RWPE1 (cell line): Measurements from ENCODE around the gene APOC4.

Experiments used
- CTCF ChIA-PET: fragments of 350-600 bp; sonication (Branson Sonifier 250); formaldehyde crosslinking; extraction: SDS; loops from one replicate; lab custom pipeline; 2021; lab: Yijun Ruan, JAX
- POLR2A ChIA-PET: fragments of 400-600 bp; formaldehyde crosslinking; extraction: SDS; loops from one replicate; lab custom pipeline; 2020; ENCODE audit warnings: antibody characterized with exemption; ENCODE audit not compliant: low non-redundant PET; lab: Yijun Ruan, JAX
- DNase-seq: peaks from one replicate; pipeline ENCODE4 v3.0.0; 2012; ENCODE audit warnings: low spot score
- H3K27ac ChIP-seq: fragments of 450-650 bp; 2 replicates; pipeline ENCODE4 v1.5.1; 2017
- CTCF ChIP-seq: fragments of 450-650 bp; conservative IDR thresholded peaks from 2 replicates; pipeline ENCODE4 v1.5.1; 2017; ENCODE audit warnings: low read depth, mild to moderate bottlenecking

APOC4 gene

DNA sequence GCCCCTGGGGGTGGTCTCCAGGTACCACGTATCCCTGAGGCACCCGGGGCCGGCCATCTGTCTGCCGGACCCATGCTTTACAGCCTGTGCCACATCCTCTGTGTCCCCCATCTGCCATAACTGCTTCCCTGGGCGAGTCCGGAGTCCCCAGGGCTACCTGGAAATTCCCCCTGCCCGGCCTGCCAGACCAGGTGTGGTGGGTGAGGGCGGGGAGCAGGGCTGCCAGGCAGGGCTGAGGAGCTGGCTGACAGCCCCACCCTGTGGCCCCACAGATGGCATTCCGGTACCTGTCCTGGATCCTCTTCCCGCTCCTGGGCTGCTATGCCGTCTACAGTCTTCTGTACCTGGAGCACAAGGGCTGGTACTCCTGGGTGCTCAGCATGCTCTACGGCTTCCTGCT is 48.9 kb downstream of the APOC4 start:
- TF ChIP-seq CTCF = no peak
- peak overlapping the region; percentile 21; the same call in 1 of the 2 replicates for H3K27ac ChIP-seq
- ChIA-PET POLR2A (no interaction called here), CTCF (no interaction called here)
- no peak for DNase-seq

- no peak for DNase-seq
- no peak overlapping the region for H3K27ac ChIP-seq
- CTCF ChIA-PET = no interaction called here
- TF ChIP-seq CTCF = no peak
- POLR2A ChIA-PET = interaction anchor here (1.0 kb wide), 1 partner anchor 9 kb away, joined by 3 read pairs; no protein-coding TSS in a partner anchor
Observed at GRCh38 chr19:44992336-44993163, 50.5 kb downstream of the APOC4 start.

GRCh38 chr19:44993526-44993925 is 51.5 kb downstream of the APOC4 start:
- no peak for TF ChIP-seq CTCF
- DNase-seq = no peak
- ChIA-PET CTCF (no interaction called here), POLR2A (interaction anchor here (1.0 kb wide), 1 partner anchor 8 kb away, joined by 3 read pairs; no protein-coding TSS in a partner anchor)
- peak overlapping the region; percentile 28 for H3K27ac ChIP-seq

DNA sequence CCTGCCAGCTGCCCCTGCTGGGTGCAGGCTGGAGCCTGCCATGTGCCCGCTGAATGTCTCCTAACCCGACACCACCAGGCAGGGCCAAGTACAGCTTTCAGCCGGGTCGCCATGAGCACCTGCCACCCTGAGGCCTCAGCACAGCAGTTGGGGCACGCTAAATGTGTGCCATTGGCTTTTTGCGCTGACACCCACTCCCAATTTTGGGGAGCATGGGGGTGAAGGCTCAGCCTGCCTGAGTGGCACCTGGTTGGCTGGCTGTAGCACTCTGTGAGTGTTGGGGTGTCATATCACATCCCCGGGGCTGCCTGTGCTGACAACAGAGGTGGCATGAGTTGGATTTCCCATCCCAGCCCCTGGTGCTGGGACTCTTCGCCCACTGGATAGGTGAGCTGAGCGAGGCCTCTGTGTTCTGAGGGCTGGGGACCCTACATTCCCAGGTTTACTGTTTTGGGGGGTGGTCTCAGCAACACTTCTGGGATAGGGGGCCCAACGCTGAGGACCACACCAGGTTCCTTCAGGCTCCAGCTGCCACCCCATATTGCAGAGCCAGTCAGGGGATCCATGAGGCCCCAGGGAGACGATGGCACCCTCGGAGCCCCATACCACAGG is 52.0 kb downstream of the APOC4 start:
- H3K27ac ChIP-seq = peak overlapping the region; percentile 28
- ChIA-PET CTCF (no interaction called here), POLR2A (no interaction called here)
- DNase-seq = no peak
- TF ChIP-seq CTCF = no peak
